Loucy (cell line): ENCODE results near the gene IFNB1.

Source experiments
- H2AFZ ChIP-seq: fragments of 200-600 bp; sonication (generic); 2 replicates; pipeline ENCODE4 v1.6.0; 2016; ENCODE audit warnings: antibody characterized with exemption, mild to moderate bottlenecking, low read length, moderate library complexity
- H3F3A ChIP-seq: fragments of 200-600 bp; 2 replicates; pipeline ENCODE4 v1.6.0; 2016; ENCODE audit warnings: antibody characterized with exemption, low read depth, mild to moderate bottlenecking
- H3K27me3 ChIP-seq: fragments of 200-600 bp; sonication (generic); 2 replicates; pipeline ENCODE4 v1.6.1; 2014; ENCODE audit warnings: low read length, mild to moderate bottlenecking; ENCODE audit not compliant: insufficient read depth, poor library complexity, severe bottlenecking
- H3K36me3 ChIP-seq: fragments of 200-600 bp; sonication (generic); 2 replicates; pipeline ENCODE4 v1.6.1; 2016; ENCODE audit warnings: low read length; ENCODE audit not compliant: insufficient read depth
- H3K4me1 ChIP-seq: fragments of 200-600 bp; sonication (generic); 2 replicates; pipeline ENCODE4 v1.5.1; 2014; ENCODE audit warnings: low read length, mild to moderate bottlenecking; ENCODE audit not compliant: insufficient read depth, poor library complexity, severe bottlenecking
- H3K4me2 ChIP-seq: fragments of 200-600 bp; sonication (generic); 2 replicates; pipeline ENCODE4 v1.6.0; 2014; ENCODE audit warnings: antibody characterized with exemption, low read length, low read depth, mild to moderate bottlenecking; ENCODE audit not compliant: poor library complexity, severe bottlenecking
- H3K4me3 ChIP-seq: fragments of 200-600 bp; sonication (generic); 2 replicates; pipeline ENCODE4 v1.5.1; 2014; ENCODE audit warnings: low read length, mild to moderate bottlenecking, mixed read lengths; ENCODE audit not compliant: poor library complexity, severe bottlenecking
- H3K79me2 ChIP-seq: fragments of 200-600 bp; sonication (generic); 2 replicates; pipeline ENCODE4 v1.6.1; 2014; ENCODE audit warnings: low read length; ENCODE audit not compliant: insufficient read depth
- H3K9ac ChIP-seq: fragments of 200-600 bp; sonication (generic); 2 replicates; pipeline ENCODE4 v1.6.0; 2014; ENCODE audit warnings: mild to moderate bottlenecking, low read depth, low read length, moderate library complexity; ENCODE audit not compliant: poor library complexity, severe bottlenecking
- H3K9me2 ChIP-seq: fragments of 200-600 bp; sonication (generic); replicated peaks from 2 replicates; pipeline ENCODE4 v1.6.1; 2016; ENCODE audit warnings: low read depth, low read length, mixed read lengths
- H3K9me3 ChIP-seq: fragments of 200-600 bp; sonication (generic); 2 replicates; pipeline ENCODE4 v1.6.1; 2014; ENCODE audit warnings: mild to moderate bottlenecking, antibody characterized with exemption, low read length, low read depth; ENCODE audit not compliant: insufficient read depth
- H4K20me1 ChIP-seq: fragments of 200-600 bp; sonication (generic); 2 replicates; pipeline ENCODE4 v1.6.0; 2014; ENCODE audit warnings: antibody characterized with exemption, low read length, mild to moderate bottlenecking; ENCODE audit not compliant: insufficient read depth, poor library complexity, severe bottlenecking
- EZH2phosphoT487 ChIP-seq: fragments of 200-600 bp; IDR thresholded peaks from 2 replicates; pipeline ENCODE4 v1.6.1; 2018; ENCODE audit warnings: antibody characterized with exemption, mild to moderate bottlenecking, moderate library complexity, borderline replicate concordance
- TF ChIP-seq, protein P1 (sequence below): fragments of 200-600 bp; sonication (generic); conservative IDR thresholded peaks from 2 replicates; pipeline ENCODE4 v1.5.1; 2014; ENCODE audit warnings: mild to moderate bottlenecking, antibody characterized with exemption, low read length

IFNB1 gene

DNA sequence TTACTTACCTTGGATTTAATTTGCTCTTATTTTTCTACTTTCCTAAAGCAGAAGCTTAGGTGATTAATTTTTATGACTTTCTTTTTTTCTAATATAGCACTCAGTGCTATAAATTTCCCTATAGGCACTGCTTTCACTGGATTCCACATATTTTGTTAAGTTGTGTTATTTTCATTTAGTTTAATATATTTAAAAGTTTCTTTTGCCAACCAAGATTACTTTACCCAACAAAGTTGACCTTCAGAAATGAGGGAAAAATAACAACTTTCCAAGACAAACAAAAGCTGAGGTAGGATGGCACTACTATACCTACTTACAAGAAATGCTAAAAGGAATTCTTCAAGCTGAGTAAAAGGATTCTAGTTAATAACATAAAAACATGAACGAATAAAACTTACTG lies 8.8 kb upstream of the IFNB1 start:
- Histone ChIP-seq H3K9me3 (peaks cover 9% of the 10 kb centered on the region; the same call in 1 of the 2 replicates), H3K79me2 (no peaks in the 10 kb centered on the region)

GRCh38 chr9:21085005-21085404 lies 7.3 kb upstream of the IFNB1 start:
- Histone ChIP-seq H3K4me2 (no peak overlapping the region), H4K20me1 (no peaks in the 10 kb centered on the region), H3K9ac (no peak overlapping the region), H3K4me3 (no peak overlapping the region), H3K27me3 (no peaks in the 10 kb centered on the region), H3F3A (peaks cover 15% of the 10 kb centered on the region), H3K36me3 (no peaks in the 10 kb centered on the region), H2AFZ (no peak overlapping the region), H3K79me2 (no peaks in the 10 kb centered on the region), H3K4me1 (peaks cover 41% of the 10 kb centered on the region), H3K9me2 (no peaks in the 10 kb centered on the region), H3K9me3 (peaks cover 9% of the 10 kb centered on the region; the same call in 1 of the 2 replicates)
- no peak for TF ChIP-seq EZH2phosphoT487
- TF ChIP-seq, protein P1, sequence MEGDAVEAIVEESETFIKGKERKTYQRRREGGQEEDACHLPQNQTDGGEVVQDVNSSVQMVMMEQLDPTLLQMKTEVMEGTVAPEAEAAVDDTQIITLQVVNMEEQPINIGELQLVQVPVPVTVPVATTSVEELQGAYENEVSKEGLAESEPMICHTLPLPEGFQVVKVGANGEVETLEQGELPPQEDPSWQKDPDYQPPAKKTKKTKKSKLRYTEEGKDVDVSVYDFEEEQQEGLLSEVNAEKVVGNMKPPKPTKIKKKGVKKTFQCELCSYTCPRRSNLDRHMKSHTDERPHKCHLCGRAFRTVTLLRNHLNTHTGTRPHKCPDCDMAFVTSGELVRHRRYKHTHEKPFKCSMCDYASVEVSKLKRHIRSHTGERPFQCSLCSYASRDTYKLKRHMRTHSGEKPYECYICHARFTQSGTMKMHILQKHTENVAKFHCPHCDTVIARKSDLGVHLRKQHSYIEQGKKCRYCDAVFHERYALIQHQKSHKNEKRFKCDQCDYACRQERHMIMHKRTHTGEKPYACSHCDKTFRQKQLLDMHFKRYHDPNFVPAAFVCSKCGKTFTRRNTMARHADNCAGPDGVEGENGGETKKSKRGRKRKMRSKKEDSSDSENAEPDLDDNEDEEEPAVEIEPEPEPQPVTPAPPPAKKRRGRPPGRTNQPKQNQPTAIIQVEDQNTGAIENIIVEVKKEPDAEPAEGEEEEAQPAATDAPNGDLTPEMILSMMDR, result no peak

More for the DNA sequence above, 8.8 kb upstream of the IFNB1 start:
- Histone ChIP-seq H2AFZ (no peak overlapping the region), H3K4me3 (no peak overlapping the region), H3K27me3 (no peaks in the 10 kb centered on the region), H4K20me1 (no peaks in the 10 kb centered on the region), H3K4me1 (peaks cover 37% of the 10 kb centered on the region), H3K9ac (no peak overlapping the region), H3K4me2 (no peak overlapping the region), H3F3A (peaks cover 14% of the 10 kb centered on the region), H3K36me3 (no peaks in the 10 kb centered on the region), H3K9me2 (no peaks in the 10 kb centered on the region)
- no peak for TF ChIP-seq EZH2phosphoT487
- TF ChIP-seq, protein P1, result no peak

DNA sequence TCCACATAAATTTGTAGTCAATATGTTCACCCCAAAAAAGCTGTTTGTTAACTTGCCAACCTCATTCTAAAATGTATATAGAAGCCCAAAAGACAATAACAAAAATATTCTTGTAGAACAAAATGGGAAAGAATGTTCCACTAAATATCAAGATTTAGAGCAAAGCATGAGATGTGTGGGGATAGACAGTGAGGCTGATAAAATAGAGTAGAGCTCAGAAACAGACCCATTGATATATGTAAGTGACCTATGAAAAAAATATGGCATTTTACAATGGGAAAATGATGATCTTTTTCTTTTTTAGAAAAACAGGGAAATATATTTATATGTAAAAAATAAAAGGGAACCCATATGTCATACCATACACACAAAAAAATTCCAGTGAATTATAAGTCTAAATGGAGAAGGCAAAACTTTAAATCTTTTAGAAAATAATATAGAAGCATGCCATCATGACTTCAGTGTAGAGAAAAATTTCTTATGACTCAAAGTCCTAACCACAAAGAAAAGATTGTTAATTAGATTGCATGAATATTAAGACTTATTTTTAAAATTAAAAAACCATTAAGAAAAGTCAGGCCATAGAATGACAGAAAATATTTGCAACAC lies 6.6 kb upstream of the IFNB1 start:
- TF ChIP-seq EZH2phosphoT487, result no peak
- TF ChIP-seq, protein P1, result no peak
- H3K79me2 ChIP-seq, result no peaks in the 10 kb centered on the region

More for the DNA sequence above, 6.6 kb upstream of the IFNB1 start:
- Histone ChIP-seq H4K20me1 (no peaks in the 10 kb centered on the region), H3F3A (peaks cover 15% of the 10 kb centered on the region), H3K36me3 (no peaks in the 10 kb centered on the region), H3K9me2 (no peaks in the 10 kb centered on the region), H3K9me3 (peaks cover 9% of the 10 kb centered on the region; the same call in 1 of the 2 replicates), H3K27me3 (no peaks in the 10 kb centered on the region), H3K4me1 (peaks cover 41% of the 10 kb centered on the region), H2AFZ (no peak overlapping the region), H3K9ac (no peak overlapping the region), H3K4me3 (no peak overlapping the region), H3K4me2 (no peak overlapping the region)
